ENCODE results near the gene KY. TPM values are rescaled to one million over a fixed set of nuclear protein-coding genes. Genes with fewer than 3 reads are reported as not detected.

KY gene
- total RNA-seq, 4 donors from 2014 or later, result 0.33 to 1.9 (median 0.81) TPM

- Histone ChIP-seq H3K9me3 (no peaks in the 10 kb centered on the region), H3K27me3 (no peaks in the 10 kb centered on the region), H3K36me3 (no peaks in the 10 kb centered on the region), H3K4me3 (no peak overlapping the region), H3K4me1 (peaks cover 3 to 10% (median 8%) of the 10 kb centered on the region in 4 donors), H3K27ac (replicated peaks in 1 of 4) (no peak overlapping the region)
- TF ChIP-seq POLR2AphosphoS5 (IDR thresholded peaks at IDR 0.05), result no peak
- no peak for TF ChIP-seq EP300 (IDR thresholded peaks at IDR 0.05)
- no peak for TF ChIP-seq POLR2A (IDR thresholded peaks at IDR 0.05; ENCODE audit: low read depth)
- TF ChIP-seq CTCF (IDR thresholded peaks at IDR 0.05), result no peak
- no peak for DNase-seq (ENCODE audit: extremely low spot score)
- WGBS, result 88% methylated on average over 3 of the region's 3 CpGs
- intact Hi-C loops (cut with DNase I), result no loop called here
Observed at GRCh38 chr3:134667406-134667805, 16.6 kb upstream of the KY start.

GRCh38 chr3:134666885-134667284 lies 16.1 kb upstream of the KY start:
- Histone ChIP-seq H3K4me1 (peaks cover 3 to 10% (median 8%) of the 10 kb centered on the region in 4 donors), H3K27me3 (no peaks in the 10 kb centered on the region), H3K9me3 (no peaks in the 10 kb centered on the region), H3K4me3 (no peak overlapping the region), H3K27ac (replicated peaks in 1 of 4) (no peak overlapping the region), H3K36me3 (no peaks in the 10 kb centered on the region)
- TF ChIP-seq CTCF (IDR thresholded peaks at IDR 0.05) (no peak), POLR2AphosphoS5 (IDR thresholded peaks at IDR 0.05) (no peak), EP300 (IDR thresholded peaks at IDR 0.05) (no peak), POLR2A (IDR thresholded peaks at IDR 0.05; ENCODE audit: low read depth) (no peak)
- 77% methylated on average over 9 of the region's 9 CpGs for WGBS
- intact Hi-C loops (cut with DNase I), result no loop called here
- DNase-seq (ENCODE audit: extremely low spot score), result no peak

- peaks cover 3 to 10% (median 8%) of the 10 kb centered on the region in 4 donors for H3K4me1 ChIP-seq
- no peaks in the 10 kb centered on the region for H3K36me3 ChIP-seq
- DNase-seq (ENCODE audit: extremely low spot score), result no peak
- no peak for TF ChIP-seq CTCF (IDR thresholded peaks at IDR 0.05)
- no peak for TF ChIP-seq POLR2AphosphoS5 (IDR thresholded peaks at IDR 0.05)
- TF ChIP-seq POLR2A (IDR thresholded peaks at IDR 0.05; ENCODE audit: low read depth), result no peak
- TF ChIP-seq EP300 (IDR thresholded peaks at IDR 0.05), result no peak
- no peaks in the 10 kb centered on the region for H3K9me3 ChIP-seq
- WGBS, result 53% methylated on average over 4 of the region's 4 CpGs
- intact Hi-C loops (cut with DNase I), result no loop called here
- H3K27me3 ChIP-seq, result no peaks in the 10 kb centered on the region
- no peak overlapping the region for H3K4me3 ChIP-seq
- no peak overlapping the region for H3K27ac ChIP-seq (replicated peaks in 1 of 4)
Observed at GRCh38 chr3:134666466-134666865, 15.6 kb upstream of the KY start.

GRCh38 chr3:134666052-134666451 lies 15.2 kb upstream of the KY start:
- intact Hi-C loops (cut with DNase I), result no loop called here
- Histone ChIP-seq H3K4me1 (peaks cover 3 to 10% (median 8%) of the 10 kb centered on the region in 4 donors), H3K36me3 (no peaks in the 10 kb centered on the region), H3K4me3 (no peak overlapping the region), H3K9me3 (no peaks in the 10 kb centered on the region), H3K27me3 (no peaks in the 10 kb centered on the region), H3K27ac (replicated peaks in 1 of 4) (no peak overlapping the region)
- 90% methylated on average over 7 of the region's 7 CpGs for WGBS
- DNase-seq (ENCODE audit: extremely low spot score), result no peak
- no peak for TF ChIP-seq POLR2AphosphoS5 (IDR thresholded peaks at IDR 0.05)
- no peak for TF ChIP-seq POLR2A (IDR thresholded peaks at IDR 0.05; ENCODE audit: low read depth)
- no peak for TF ChIP-seq CTCF (IDR thresholded peaks at IDR 0.05)
- no peak for TF ChIP-seq EP300 (IDR thresholded peaks at IDR 0.05)

GRCh38 chr3:134665243-134665642 lies 14.4 kb upstream of the KY start:
- DNase-seq (ENCODE audit: extremely low spot score), result no peak
- no peaks in the 10 kb centered on the region for H3K9me3 ChIP-seq
- H3K4me3 ChIP-seq, result no peak overlapping the region
- intact Hi-C loops (cut with DNase I), result no loop called here
- whole genome bisulfite sequencing, result 77% methylated on average over 5 of the region's 6 CpGs
- H3K27me3 ChIP-seq, result no peaks in the 10 kb centered on the region
- peaks cover 3 to 10% (median 8%) of the 10 kb centered on the region in 4 donors for H3K4me1 ChIP-seq
- TF ChIP-seq EP300 (IDR thresholded peaks at IDR 0.05), result no peak
- TF ChIP-seq POLR2A (IDR thresholded peaks at IDR 0.05; ENCODE audit: low read depth), result no peak
- no peak for TF ChIP-seq POLR2AphosphoS5 (IDR thresholded peaks at IDR 0.05)
- no peak for TF ChIP-seq CTCF (IDR thresholded peaks at IDR 0.05)
- H3K27ac ChIP-seq (replicated peaks in 1 of 4), result no peak overlapping the region
- H3K36me3 ChIP-seq, result no peaks in the 10 kb centered on the region
